GM19438 (cell line): ENCODE results near the gene KL.

Experiments
- ATAC-seq: cut with Tn5 transposase; IDR thresholded peaks from one replicate; pipeline ENCODE4 v1.9.1; 2021; ENCODE audit warnings: low read depth; ENCODE audit not compliant: unreplicated experiment

Gene KL

GRCh38 chr13:33033051-33033812 lies 17.0 kb downstream of the KL start:
- ATAC-seq = peak; percentile 96

GRCh38 chr13:33033986-33034385 lies 17.8 kb downstream of the KL start:
- ATAC-seq = peak; percentile 14

- no peak for ATAC-seq
These were observed 18.8 kb downstream of the KL start for GRCh38 chr13:33034882-33035520.

- ATAC-seq = no peak
These were observed 21.4 kb downstream of the KL start for GRCh38 chr13:33037673-33038072.

GRCh38 chr13:33040090-33040489 lies 23.9 kb downstream of the KL start:
- ATAC-seq = no peak

- no peak for ATAC-seq
These were observed 29.8 kb downstream of the KL start for GRCh38 chr13:33045851-33046592.

GRCh38 chr13:33050161-33050560 lies 33.9 kb downstream of the KL start:
- ATAC-seq = no peak

- no peak for ATAC-seq
These were observed 35.4 kb downstream of the KL start for GRCh38 chr13:33051632-33052031.

GRCh38 chr13:33052506-33053280 lies 36.5 kb downstream of the KL start:
- no peak for ATAC-seq

GRCh38 chr13:33053397-33054066 lies 37.3 kb downstream of the KL start:
- no peak for ATAC-seq

GRCh38 chr13:33057019-33057780 lies 41.0 kb downstream of the KL start:
- no peak for ATAC-seq

GRCh38 chr13:33058776-33059327 lies 42.6 kb downstream of the KL start:
- no peak for ATAC-seq

GRCh38 chr13:33060815-33061214 lies 44.6 kb downstream of the KL start:
- ATAC-seq = no peak

- no peak for ATAC-seq
These were observed 50.1 kb downstream of the KL start for GRCh38 chr13:33066329-33066728.

- ATAC-seq = no peak
These were observed 53.1 kb downstream of the KL start for GRCh38 chr13:33069365-33069764.

GRCh38 chr13:33070713-33071112 lies 54.5 kb downstream of the KL start:
- no peak for ATAC-seq

GRCh38 chr13:33072282-33072681 lies 56.1 kb downstream of the KL start:
- no peak for ATAC-seq

GRCh38 chr13:33072759-33073158 lies 56.5 kb downstream of the KL start:
- no peak for ATAC-seq

- ATAC-seq = no peak
These were observed 57.1 kb downstream of the KL start for GRCh38 chr13:33073338-33073737.
